ENCODE results near the gene BMP2.

Gene BMP2

GRCh38 chr20:6768228-6769140 lies 998 bp downstream of the BMP2 start:
- no peak for DNase-seq (ENCODE audit: low read depth)

DNA sequence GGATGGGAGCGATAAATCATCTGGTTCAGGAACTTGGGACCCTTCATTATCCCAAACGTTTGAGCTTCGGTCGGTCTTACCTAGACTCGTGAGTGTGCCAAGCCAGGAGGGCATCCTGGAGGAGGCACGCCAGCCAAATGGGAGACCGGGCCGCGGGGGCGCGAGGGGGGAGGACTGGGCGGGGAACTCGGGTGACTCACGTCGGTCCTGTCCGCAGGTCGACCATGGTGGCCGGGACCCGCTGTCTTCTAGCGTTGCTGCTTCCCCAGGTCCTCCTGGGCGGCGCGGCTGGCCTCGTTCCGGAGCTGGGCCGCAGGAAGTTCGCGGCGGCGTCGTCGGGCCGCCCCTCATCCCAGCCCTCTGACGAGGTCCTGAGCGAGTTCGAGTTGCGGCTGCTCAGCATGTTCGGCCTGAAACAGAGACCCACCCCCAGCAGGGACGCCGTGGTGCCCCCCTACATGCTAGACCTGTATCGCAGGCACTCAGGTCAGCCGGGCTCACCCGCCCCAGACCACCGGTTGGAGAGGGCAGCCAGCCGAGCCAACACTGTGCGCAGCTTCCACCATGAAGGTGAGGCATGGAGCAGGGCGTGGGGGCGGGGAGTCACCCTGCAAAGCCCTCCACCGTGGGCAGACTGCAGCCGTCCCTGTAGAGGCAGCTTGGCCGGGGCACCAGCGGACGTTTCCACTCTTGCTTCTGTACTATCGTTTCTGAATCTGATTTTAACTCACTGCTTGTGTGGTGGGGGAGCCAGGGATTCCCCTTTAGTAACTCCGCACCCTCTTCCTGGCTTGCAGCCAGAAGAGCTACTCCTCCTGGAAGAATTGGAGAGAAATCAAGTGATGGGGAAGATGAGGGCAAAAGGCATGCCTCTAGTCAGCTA lies 2.7 kb downstream of the BMP2 start:
- no peak for DNase-seq (ENCODE audit: low read depth)

- DNase-seq (ENCODE audit: low read depth): no peak
These were observed 3.3 kb downstream of the BMP2 start for GRCh38 chr20:6770786-6771100.

DNA sequence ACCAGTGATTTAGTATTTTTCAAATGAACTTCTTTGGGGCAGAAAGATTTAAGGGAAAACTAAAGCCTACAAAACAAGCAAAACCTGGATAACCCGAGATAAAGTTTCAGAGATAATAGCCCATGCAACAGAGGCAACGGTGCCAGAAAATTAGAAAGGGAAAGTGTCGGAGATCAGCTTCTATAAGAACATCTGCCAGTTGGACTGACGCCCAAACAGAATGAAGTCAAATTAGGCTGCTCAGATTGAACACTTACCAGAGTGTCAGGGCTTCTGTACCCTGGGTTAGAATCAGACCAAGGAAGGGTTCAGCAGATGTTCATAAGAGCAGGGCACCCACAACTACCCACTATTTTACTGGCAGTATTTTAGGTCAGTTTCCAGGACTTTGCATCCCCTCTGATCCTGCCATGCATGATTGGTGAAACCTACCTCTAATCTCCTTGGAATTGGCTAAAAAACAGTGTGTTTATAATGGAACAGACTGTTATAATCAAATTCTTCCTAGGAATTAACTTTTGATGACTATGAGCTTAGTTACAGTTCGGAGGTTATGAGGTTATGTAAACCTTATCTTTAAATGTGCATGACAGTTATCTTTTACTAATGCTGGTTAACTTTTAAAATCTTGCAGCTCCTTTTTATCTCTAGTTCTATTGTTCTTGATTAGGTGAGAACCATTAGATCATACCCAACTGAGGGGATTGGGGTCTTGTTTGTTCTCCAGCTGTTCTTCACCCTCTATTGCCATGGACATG lies 13.1 kb downstream of the BMP2 start:
- no peak for DNase-seq (ENCODE audit: low read depth)

- no peak for DNase-seq (ENCODE audit: low read depth)
These were observed 16.3 kb downstream of the BMP2 start for GRCh38 chr20:6783752-6784151.

- DNase-seq (ENCODE audit: low read depth): no peak
These were observed 16.7 kb downstream of the BMP2 start for GRCh38 chr20:6784210-6784631.

DNA sequence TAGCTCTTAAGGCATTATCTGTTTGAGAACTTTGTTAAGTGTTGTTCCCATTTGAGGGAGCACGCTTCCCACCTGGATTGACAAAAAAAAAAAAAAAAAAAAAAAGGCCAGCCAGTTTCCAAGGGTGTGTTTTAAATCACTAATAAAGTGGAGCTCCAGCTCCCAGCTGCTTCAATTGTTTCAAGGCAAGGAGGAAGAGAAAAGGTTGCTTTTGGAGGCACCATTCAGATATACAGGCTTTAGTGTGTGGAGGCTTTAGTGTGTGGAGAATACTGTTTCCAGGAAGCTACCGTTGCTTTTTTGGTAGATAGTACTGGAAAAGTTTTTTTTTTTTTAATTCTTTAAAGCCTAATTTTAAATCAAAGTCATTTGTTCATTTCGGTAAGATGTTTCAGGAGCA lies 17.3 kb downstream of the BMP2 start:
- no peak for DNase-seq (ENCODE audit: low read depth)

GRCh38 chr20:6786548-6786947 lies 19.1 kb downstream of the BMP2 start:
- DNase-seq (ENCODE audit: low read depth): no peak

DNA sequence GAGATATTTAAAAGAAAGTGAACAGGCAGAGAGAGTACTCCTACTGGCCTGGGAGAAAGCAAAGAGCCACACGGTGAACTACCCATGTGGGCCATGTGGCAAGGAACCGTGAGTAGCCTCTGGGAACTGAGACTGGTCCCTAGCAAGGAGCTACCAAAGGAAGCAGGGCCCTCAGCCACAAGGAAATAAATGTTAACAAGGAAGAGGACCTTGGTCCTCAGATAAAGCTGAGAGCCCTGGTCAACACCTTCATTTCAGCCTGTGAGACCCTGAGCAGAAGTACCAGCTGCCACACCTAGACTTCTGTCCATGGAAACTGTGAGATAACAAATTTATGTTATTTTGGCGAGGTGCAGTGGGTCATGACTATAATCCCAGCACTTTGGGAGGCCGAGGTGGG lies 25.3 kb downstream of the BMP2 start:
- no peak for DNase-seq (ENCODE audit: low read depth)

DNA sequence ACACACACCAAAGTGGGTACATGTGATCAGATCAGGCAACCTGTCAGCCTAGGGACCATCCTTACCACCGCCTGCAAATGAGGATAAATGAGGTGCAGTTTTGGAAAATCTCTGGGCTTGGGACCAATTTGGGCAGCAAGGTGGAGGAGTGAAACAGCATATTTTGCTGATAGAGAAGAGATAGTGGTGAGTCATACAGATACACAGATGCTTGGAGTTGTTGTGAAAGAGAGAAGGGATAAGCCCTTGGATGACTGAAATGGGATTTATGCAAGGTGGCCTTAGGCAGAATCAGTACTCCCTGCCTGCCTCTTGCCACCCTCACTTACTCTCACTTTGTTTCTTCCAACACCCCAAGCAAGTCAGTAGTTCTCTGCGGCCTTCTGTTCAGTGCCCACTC lies 34.7 kb downstream of the BMP2 start:
- no peak for DNase-seq (ENCODE audit: low read depth)

- DNase-seq (ENCODE audit: low read depth): no peak
These were observed 38.8 kb downstream of the BMP2 start for GRCh38 chr20:6806275-6806674.

DNA sequence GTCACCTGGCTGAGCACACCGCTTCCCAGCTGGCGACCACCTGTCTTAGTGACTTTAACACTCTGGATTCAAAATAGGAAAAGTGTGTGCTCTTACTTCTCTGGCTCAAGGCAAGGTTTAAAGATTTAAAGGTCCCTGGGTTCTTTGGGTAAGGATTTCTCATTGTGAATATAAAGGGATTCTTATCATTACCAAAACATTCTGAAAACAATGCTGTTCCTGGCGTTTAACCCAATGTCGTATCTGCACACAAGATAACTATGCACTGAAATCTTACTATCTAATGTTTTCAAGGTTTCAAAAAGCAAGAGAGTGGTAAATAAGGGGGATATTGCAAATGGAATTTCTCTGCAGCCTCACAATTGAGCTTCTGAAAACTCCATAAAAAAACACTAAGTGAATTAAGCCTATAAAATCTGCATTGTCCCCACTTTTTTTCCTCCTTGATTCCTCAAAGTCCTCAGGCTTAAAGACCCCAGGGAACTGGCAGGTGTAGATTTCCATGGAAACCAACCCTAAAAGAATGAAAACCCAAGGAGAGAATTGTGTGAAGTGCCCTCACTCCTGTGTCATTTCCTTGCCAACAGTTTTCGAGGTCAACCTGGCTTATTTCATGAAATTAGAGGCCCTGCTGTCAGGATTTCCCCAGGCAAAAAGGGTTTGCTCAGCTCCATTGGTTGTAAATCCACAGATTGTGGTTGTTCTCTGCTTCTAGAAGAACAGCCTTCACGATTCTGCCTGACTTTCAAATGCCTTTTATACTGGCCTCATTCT lies 44.0 kb downstream of the BMP2 start:
- DNase-seq (ENCODE audit: low read depth): no peak

GRCh38 chr20:6812530-6812929 lies 45.0 kb downstream of the BMP2 start:
- no peak for DNase-seq (ENCODE audit: low read depth)

DNA sequence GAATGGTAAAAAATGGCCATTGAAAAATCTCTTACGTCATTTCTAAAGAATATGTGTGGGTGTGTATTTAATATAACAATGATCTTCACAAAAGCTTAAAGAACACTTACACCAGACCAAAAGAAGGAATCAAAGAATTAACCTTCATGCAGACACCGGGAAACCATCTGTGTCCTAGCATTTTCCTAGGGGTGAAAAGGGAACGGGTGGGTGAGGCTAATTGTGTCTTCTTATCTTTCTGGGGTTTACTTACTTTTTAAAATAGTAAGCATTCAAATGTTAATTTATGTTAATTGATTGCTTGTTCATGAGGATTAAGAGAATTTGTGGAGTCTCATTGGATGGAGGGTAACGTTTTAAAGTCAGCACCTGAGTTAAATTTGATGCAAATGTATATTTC lies 47.5 kb downstream of the BMP2 start:
- DNase-seq (ENCODE audit: low read depth): no peak

GRCh38 chr20:6818033-6818808 lies 50.7 kb downstream of the BMP2 start:
- DNase-seq (ENCODE audit: low read depth): no peak

GRCh38 chr20:6819599-6819998 lies 52.1 kb downstream of the BMP2 start:
- no peak for DNase-seq (ENCODE audit: low read depth)

- no peak for DNase-seq (ENCODE audit: low read depth)
These were observed 56.9 kb downstream of the BMP2 start for GRCh38 chr20:6824401-6824800.

- no peak for DNase-seq (ENCODE audit: low read depth)
These were observed 60.0 kb downstream of the BMP2 start for GRCh38 chr20:6827472-6827871.

- DNase-seq (ENCODE audit: low read depth): peak; percentile 36
These were observed 61.4 kb downstream of the BMP2 start for GRCh38 chr20:6828794-6829423.

- DNase-seq (ENCODE audit: low read depth): no peak
These were observed 62.1 kb downstream of the BMP2 start for GRCh38 chr20:6829510-6830116.

All from GM04504 (cell line).